HT1080 (cell line): Measurements from ENCODE around the gene ITSN1. TPM values are rescaled to one million over a fixed set of nuclear protein-coding genes. Genes with fewer than 3 reads are reported as not detected.

Experiments used
- DNase-seq: peaks from one replicate; pipeline ENCODE4 v3.0.0-alpha.2; 2015; ENCODE audit warnings: low read depth
- total RNA-seq: library from RNA; depleted of rRNA; stranded (reverse); fragments of >200 nt; shearing (Covaris generic); gene quantifications from 2 replicates; pipeline ENCODE4 v1.2.3, GENCODE V29; 2014

ITSN1 gene
- total RNA-seq, 1 experiment from 2014 or later: 29.2 TPM

GRCh38 chr21:33834801-33835500 is 192.7 kb downstream of the ITSN1 start:
- no peak for DNase-seq

GRCh38 chr21:33835920-33836319 is 193.6 kb downstream of the ITSN1 start:
- DNase-seq: no peak

GRCh38 chr21:33836408-33836807 is 194.1 kb downstream of the ITSN1 start:
- DNase-seq: no peak

GRCh38 chr21:33839167-33839716 is 196.9 kb downstream of the ITSN1 start:
- DNase-seq: no peak

- DNase-seq: no peak
These were observed 197.5 kb downstream of the ITSN1 start for GRCh38 chr21:33839806-33840205.

GRCh38 chr21:33840771-33841170 is 198.5 kb downstream of the ITSN1 start:
- DNase-seq: no peak

- no peak for DNase-seq
These were observed 199.3 kb downstream of the ITSN1 start for GRCh38 chr21:33841561-33841960.

- no peak for DNase-seq
These were observed 200.9 kb downstream of the ITSN1 start for GRCh38 chr21:33843216-33843615.

GRCh38 chr21:33844104-33844889 is 202.0 kb downstream of the ITSN1 start:
- no peak for DNase-seq

GRCh38 chr21:33844890-33845205 is 202.5 kb downstream of the ITSN1 start:
- DNase-seq: no peak

- DNase-seq: no peak
These were observed 203.8 kb downstream of the ITSN1 start for GRCh38 chr21:33846141-33846540.

- no peak for DNase-seq
These were observed 205.4 kb downstream of the ITSN1 start for GRCh38 chr21:33847588-33848248.

- DNase-seq: no peak
These were observed 206.1 kb downstream of the ITSN1 start for GRCh38 chr21:33848249-33848953.

- DNase-seq: peak; percentile 13
These were observed 207.5 kb downstream of the ITSN1 start for GRCh38 chr21:33849834-33850233.

- no peak for DNase-seq
These were observed 208.1 kb downstream of the ITSN1 start for GRCh38 chr21:33850401-33850800.

GRCh38 chr21:33850985-33851384 is 208.7 kb downstream of the ITSN1 start:
- DNase-seq: no peak

- DNase-seq: no peak
These were observed 210.2 kb downstream of the ITSN1 start for GRCh38 chr21:33852485-33852884.

- DNase-seq: peak; percentile 54
These were observed 212.3 kb downstream of the ITSN1 start for GRCh38 chr21:33854604-33855003.

- DNase-seq: no peak
These were observed 212.9 kb downstream of the ITSN1 start for GRCh38 chr21:33855190-33855589.

GRCh38 chr21:33856893-33857527 is 214.7 kb downstream of the ITSN1 start:
- no peak for DNase-seq
